Muscle layer of duodenum (tissue), 2 donors: ENCODE results near the gene CHURC1.

ENCODE experiments used
- H3K27ac ChIP-seq: one replicate; pipeline ENCODE4 v1.7.0; 2013; ENCODE audit warnings: mild to moderate bottlenecking, low read length
- H3K27me3 ChIP-seq: one replicate; pipeline ENCODE4 v1.7.0; 2013; ENCODE audit warnings: low read depth, mild to moderate bottlenecking, control low read depth, low read length
- H3K36me3 ChIP-seq, 2 donors: one replicate each; pipeline ENCODE4 v1.7.0; 2013; ENCODE audit warnings: low read length in 2 of 2, control low read depth in 1 of 2, mild to moderate bottlenecking in 1 of 2; ENCODE audit not compliant: insufficient read depth in 2 of 2, control insufficient read depth in 1 of 2
- H3K4me1 ChIP-seq, 2 donors: one replicate each; pipeline ENCODE4 v1.7.0; 2013; ENCODE audit warnings: low read length in 2 of 2, mild to moderate bottlenecking in 2 of 2, control low read depth in 1 of 2, moderate library complexity in 1 of 2; ENCODE audit not compliant: insufficient read depth in 2 of 2, control insufficient read depth in 1 of 2
- H3K4me3 ChIP-seq, 2 donors: one replicate each; pipeline ENCODE4 v1.7.0; 2013; ENCODE audit warnings: low read length in 2 of 2, low read depth in 1 of 2, mild to moderate bottlenecking in 1 of 2
- H3K9me3 ChIP-seq, 2 donors: one replicate each; pipeline ENCODE4 v1.7.0; 2013; ENCODE audit warnings: low read length in 2 of 2, control low read depth in 1 of 2, mild to moderate bottlenecking in 1 of 2; ENCODE audit not compliant: control insufficient read depth in 1 of 2
- donor health status: healthy.

CHURC1 gene

GRCh38 chr14:64878837-64879634, 35.2 kb upstream of the CHURC1 start:
- Histone ChIP-seq H3K36me3 (no peaks in the 10 kb centered on the region), H3K4me3 (peak overlapping the region in 1 of 2 donors; percentile 80), H3K27ac (no peak overlapping the region), H3K27me3 (peaks cover 19% of the 10 kb centered on the region), H3K9me3 (no peaks in the 10 kb centered on the region), H3K4me1 (peaks cover 0 to 18% of the 10 kb centered on the region in 2 donors)

GRCh38 chr14:64879635-64880220, 34.5 kb upstream of the CHURC1 start, which contains the start of gene SPTB:
SPTB (minus strand) TSS chr14:64879907; CDS start chr14:64823094, 56,813 bp downstream.
- Histone ChIP-seq H3K9me3 (no peaks in the 10 kb centered on the region), H3K27ac (no peak within 1 kb of the TSS), H3K4me3 (peak within 1 kb of the TSS; percentile 58 to 80), H3K4me1 (peaks cover 0 to 18% of the 10 kb centered on the region in 2 donors), H3K27me3 (peaks cover 19% of the 10 kb centered on the region), H3K36me3 (no peaks in the 10 kb centered on the region)

GRCh38 chr14:64880221-64881121, 33.8 kb upstream of the CHURC1 start:
- no peaks in the 10 kb centered on the region for H3K9me3 ChIP-seq
- peak overlapping the region; percentile 58 to 80 for H3K4me3 ChIP-seq
- H3K4me1 ChIP-seq: peaks cover 0 to 18% of the 10 kb centered on the region in 2 donors
- no peaks in the 10 kb centered on the region for H3K36me3 ChIP-seq
- no peak overlapping the region for H3K27ac ChIP-seq
- H3K27me3 ChIP-seq: peaks cover 19% of the 10 kb centered on the region

GRCh38 chr14:64885559-64885958, 28.7 kb upstream of the CHURC1 start:
- peaks cover 9% of the 10 kb centered on the region for H3K27me3 ChIP-seq
- H3K4me3 ChIP-seq: no peak overlapping the region
- H3K36me3 ChIP-seq: no peaks in the 10 kb centered on the region

GRCh38 chr14:64889352-64889751, 24.9 kb upstream of the CHURC1 start:
- no peaks in the 10 kb centered on the region for H3K9me3 ChIP-seq
- H3K4me1 ChIP-seq: no peaks in the 10 kb centered on the region
- H3K4me3 ChIP-seq: no peak overlapping the region
- no peaks in the 10 kb centered on the region for H3K27me3 ChIP-seq
- H3K36me3 ChIP-seq: no peaks in the 10 kb centered on the region
- no peak overlapping the region for H3K27ac ChIP-seq

More at GRCh38 chr14:64885559-64885958, 28.7 kb upstream of the CHURC1 start:
- no peaks in the 10 kb centered on the region for H3K9me3 ChIP-seq
- H3K4me1 ChIP-seq: peaks cover 0 to 3% of the 10 kb centered on the region in 2 donors
- no peak overlapping the region for H3K27ac ChIP-seq

- no peaks in the 10 kb centered on the region for H3K4me1 ChIP-seq
- H3K9me3 ChIP-seq: no peaks in the 10 kb centered on the region
- no peaks in the 10 kb centered on the region for H3K27me3 ChIP-seq
- H3K4me3 ChIP-seq: no peak overlapping the region
- H3K36me3 ChIP-seq: no peaks in the 10 kb centered on the region
- H3K27ac ChIP-seq: no peak overlapping the region
Measured at GRCh38 chr14:64891173-64891838, 22.9 kb upstream of the CHURC1 start.

- H3K27ac ChIP-seq: no peak overlapping the region
- no peaks in the 10 kb centered on the region for H3K9me3 ChIP-seq
Measured at GRCh38 chr14:64891839-64892375, 22.3 kb upstream of the CHURC1 start.

GRCh38 chr14:64899958-64900357, 14.3 kb upstream of the CHURC1 start:
- no peaks in the 10 kb centered on the region for H3K27me3 ChIP-seq
- H3K27ac ChIP-seq: no peak overlapping the region
- H3K4me3 ChIP-seq: no peak overlapping the region
- no peaks in the 10 kb centered on the region for H3K36me3 ChIP-seq
- H3K9me3 ChIP-seq: no peaks in the 10 kb centered on the region
- no peaks in the 10 kb centered on the region for H3K4me1 ChIP-seq

More at GRCh38 chr14:64891839-64892375, 22.3 kb upstream of the CHURC1 start:
- no peaks in the 10 kb centered on the region for H3K36me3 ChIP-seq
- H3K4me1 ChIP-seq: no peaks in the 10 kb centered on the region
- no peak overlapping the region for H3K4me3 ChIP-seq
- H3K27me3 ChIP-seq: no peaks in the 10 kb centered on the region

- Histone ChIP-seq H3K27me3 (no peaks in the 10 kb centered on the region), H3K4me3 (no peak overlapping the region), H3K4me1 (no peaks in the 10 kb centered on the region), H3K27ac (no peak overlapping the region), H3K36me3 (no peaks in the 10 kb centered on the region), H3K9me3 (no peaks in the 10 kb centered on the region)
Measured at GRCh38 chr14:64906022-64906421, 8.2 kb upstream of the CHURC1 start.

GRCh38 chr14:64910847-64911495, 3.3 kb upstream of the CHURC1 start:
- no peak overlapping the region for H3K27ac ChIP-seq
- no peaks in the 10 kb centered on the region for H3K27me3 ChIP-seq
- no peaks in the 10 kb centered on the region for H3K36me3 ChIP-seq
- no peaks in the 10 kb centered on the region for H3K9me3 ChIP-seq
- peaks cover 10% of the 10 kb centered on the region in 2 donors for H3K4me1 ChIP-seq
- no peak overlapping the region for H3K4me3 ChIP-seq
